Activated naive CD8-positive, alpha-beta T cell treated with anti-CD3 and anti-CD28 coated beads for 36 hours (primary cell): ENCODE data around the gene EME2. TPM values are rescaled to one million over a fixed set of nuclear protein-coding genes. Genes with fewer than 3 reads are reported as not detected.
A peak's percentile ranks its signal among the peaks of the same experiment; 100 is the strongest.

Source experiments
- DNase-seq: peaks from one replicate; pipeline ENCODE4 v3.0.0; 2021
- H3K27ac Mint-ChIP-seq: one replicate; pipeline ENCODE4 v1.8.0; 2022; ENCODE audit warnings: mild to moderate bottlenecking, moderate library complexity, mixed read lengths
- H3K27me3 Mint-ChIP-seq: one replicate; pipeline ENCODE4 v1.8.0; 2022; ENCODE audit warnings: mild to moderate bottlenecking, mixed read lengths
- H3K36me3 Mint-ChIP-seq: one replicate; pipeline ENCODE4 v1.8.0; 2021; ENCODE audit warnings: mild to moderate bottlenecking, mixed read lengths
- H3K4me1 Mint-ChIP-seq: one replicate; pipeline ENCODE4 v1.8.0; 2021; ENCODE audit warnings: mixed read lengths
- H3K4me3 Mint-ChIP-seq: one replicate; pipeline ENCODE4 v1.8.0; 2022; ENCODE audit warnings: mild to moderate bottlenecking, moderate library complexity, mixed read lengths
- H3K9me3 Mint-ChIP-seq: one replicate; pipeline ENCODE4 v1.8.0; 2022; ENCODE audit warnings: mixed read lengths
- total RNA-seq, 2 experiments: library from RNA; stranded (reverse); gene quantifications; one replicate each; pipeline ENCODE4 v1.2.3, GENCODE V29; 2021

The EME2 gene
- total RNA-seq, 2 experiments from 2014 or later = 17.2 to 20.1 TPM

- no peak for DNase-seq
- Mint-ChIP-seq H3K27ac (no peak overlapping the region), H3K4me1 (peaks cover 7% of the 10 kb centered on the region), H3K9me3 (no peaks in the 10 kb centered on the region), H3K4me3 (no peak overlapping the region), H3K36me3 (peaks cover 9% of the 10 kb centered on the region), H3K27me3 (peaks cover 3% of the 10 kb centered on the region)
Observed at GRCh38 chr16:1776672-1776955, 4.0 kb downstream of the EME2 start.

DNA sequence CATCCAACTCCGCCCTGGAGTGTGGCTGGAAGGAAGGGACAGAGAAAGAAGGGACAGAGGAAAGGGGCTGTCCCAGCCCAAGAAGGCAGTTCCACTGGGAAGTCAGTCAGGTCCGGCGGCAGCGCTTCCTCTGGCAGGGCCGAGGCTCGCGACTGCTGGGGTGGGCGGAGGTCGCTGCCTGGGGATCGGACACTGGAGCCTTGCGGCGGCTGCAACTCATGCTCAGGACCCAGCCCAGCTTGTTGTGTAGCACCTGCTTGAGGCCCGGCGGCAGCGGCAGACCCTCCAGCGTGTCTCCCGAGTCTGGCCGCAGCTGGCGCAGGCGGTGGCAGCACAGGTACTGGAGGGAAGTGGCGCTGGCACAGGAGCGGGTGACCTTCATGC is 4.4 kb downstream of the EME2 start:
- Mint-ChIP-seq H3K36me3 (peaks cover 5% of the 10 kb centered on the region), H3K27ac (no peak overlapping the region), H3K4me1 (peaks cover 10% of the 10 kb centered on the region), H3K27me3 (peaks cover 3% of the 10 kb centered on the region), H3K4me3 (no peak overlapping the region), H3K9me3 (no peaks in the 10 kb centered on the region)
- DNase-seq = no peak

DNA sequence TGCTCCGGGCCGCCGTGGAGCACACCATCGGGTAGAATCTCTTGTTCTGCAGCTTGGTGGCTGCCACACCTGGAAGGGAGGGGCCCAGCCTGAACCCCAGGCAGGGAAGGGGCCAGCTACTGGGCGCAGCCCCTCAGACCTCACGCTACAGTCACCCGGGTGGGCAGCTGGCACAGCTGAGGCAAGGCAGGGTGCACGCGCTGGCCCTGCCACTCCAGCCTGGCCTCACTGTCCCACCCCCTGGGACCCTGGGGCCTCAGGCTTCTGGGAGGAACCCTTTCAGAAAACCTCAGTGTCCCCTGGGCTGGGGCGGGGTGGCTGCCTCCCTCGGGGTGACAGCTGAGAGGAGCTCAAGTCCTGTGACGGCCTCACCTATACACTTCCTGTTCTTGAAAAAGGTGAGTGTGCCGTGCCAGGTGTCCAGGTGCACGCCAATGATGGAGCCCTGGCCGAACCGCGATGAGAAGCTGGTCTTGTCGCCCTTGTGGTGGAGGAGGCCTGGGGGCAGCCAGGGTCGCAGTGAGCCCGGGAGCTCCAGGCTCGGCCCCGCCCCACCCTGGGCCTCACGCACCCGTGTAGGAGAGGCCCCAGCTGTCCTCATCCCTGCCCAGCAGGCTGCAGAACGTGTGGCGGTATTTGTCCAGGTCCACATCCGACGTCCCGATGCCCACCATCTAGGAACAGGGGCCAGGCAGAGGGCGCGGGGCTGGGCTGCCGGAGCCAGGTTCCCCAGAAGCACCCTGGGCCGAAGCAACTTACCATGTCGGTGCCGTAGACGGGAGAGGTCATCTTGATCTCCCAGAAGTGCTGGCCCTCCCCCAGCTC is 5.0 kb downstream of the EME2 start:
- Mint-ChIP-seq H3K4me3 (no peak overlapping the region), H3K9me3 (no peaks in the 10 kb centered on the region), H3K27me3 (no peaks in the 10 kb centered on the region), H3K27ac (no peak overlapping the region), H3K4me1 (peaks cover 7% of the 10 kb centered on the region), H3K36me3 (no peaks in the 10 kb centered on the region)
- no peak for DNase-seq

GRCh38 chr16:1778200-1779179 is 5.9 kb downstream of the EME2 start:
- Mint-ChIP-seq H3K4me1 (peaks cover 7% of the 10 kb centered on the region), H3K27ac (no peak overlapping the region)

GRCh38 chr16:1779234-1779701 is 6.7 kb downstream of the EME2 start:
- no peak overlapping the region for H3K27ac Mint-ChIP-seq
- no peak overlapping the region for H3K4me3 Mint-ChIP-seq
- H3K9me3 Mint-ChIP-seq = no peaks in the 10 kb centered on the region
- DNase-seq = no peak
- peaks cover 8% of the 10 kb centered on the region for H3K36me3 Mint-ChIP-seq
- H3K27me3 Mint-ChIP-seq = no peaks in the 10 kb centered on the region
- H3K4me1 Mint-ChIP-seq = peaks cover 7% of the 10 kb centered on the region

More at GRCh38 chr16:1778200-1779179, 5.9 kb downstream of the EME2 start:
- H3K27me3 Mint-ChIP-seq = no peaks in the 10 kb centered on the region
- H3K36me3 Mint-ChIP-seq = peaks cover 3% of the 10 kb centered on the region
- no peaks in the 10 kb centered on the region for H3K9me3 Mint-ChIP-seq
- no peak overlapping the region for H3K4me3 Mint-ChIP-seq
- DNase-seq = no peak

DNA sequence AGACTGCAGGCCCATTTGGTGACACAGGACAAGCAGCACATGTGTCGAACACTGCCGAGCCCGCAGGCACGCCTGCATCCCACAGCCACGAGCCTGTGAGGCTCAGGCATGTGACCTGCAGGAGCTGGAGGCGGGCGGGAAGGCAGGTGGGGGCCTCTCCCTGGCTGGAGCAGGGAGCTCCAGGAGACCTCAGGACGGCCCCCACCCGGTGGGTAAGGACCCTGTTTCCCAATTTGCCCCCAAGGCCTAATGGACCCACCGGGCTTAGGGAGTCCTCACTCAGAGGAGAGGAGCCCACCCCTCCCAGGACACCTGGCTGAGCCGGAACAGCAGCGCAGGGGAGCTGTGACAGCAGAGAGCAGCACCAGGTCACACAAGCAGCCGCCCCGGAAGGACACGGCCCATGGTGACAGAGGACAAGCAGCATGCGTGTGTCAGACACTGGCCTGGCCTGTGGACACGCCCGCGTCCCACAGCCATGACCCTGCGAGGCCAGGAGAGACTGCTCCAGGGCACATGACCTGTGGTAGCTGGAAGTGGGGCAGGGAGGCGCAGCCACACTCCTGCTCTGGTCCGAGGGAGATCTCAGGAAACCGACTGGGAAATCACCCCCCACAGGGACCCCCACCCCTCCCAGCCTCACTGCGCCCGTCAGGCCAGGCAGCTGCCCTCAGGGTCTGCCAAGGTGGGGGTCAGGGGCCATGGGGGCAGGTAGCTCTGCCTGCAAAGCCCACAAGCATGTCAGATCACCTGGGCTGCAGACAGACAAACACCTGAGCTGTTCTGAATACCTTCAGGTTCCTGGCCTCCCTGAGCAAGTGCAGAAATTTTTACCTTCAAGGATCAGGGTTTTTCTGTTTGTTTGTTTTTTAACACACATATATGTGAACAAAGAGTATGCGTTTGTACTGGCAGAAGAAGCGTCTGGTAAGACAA is 7.4 kb downstream of the EME2 start:
- Mint-ChIP-seq H3K4me1 (peaks cover 8% of the 10 kb centered on the region), H3K27ac (peak overlapping the region; percentile 72), H3K27me3 (no peaks in the 10 kb centered on the region), H3K9me3 (no peaks in the 10 kb centered on the region), H3K36me3 (peaks cover 8% of the 10 kb centered on the region), H3K4me3 (peak overlapping the region; percentile 14)
- no peak for DNase-seq

DNA sequence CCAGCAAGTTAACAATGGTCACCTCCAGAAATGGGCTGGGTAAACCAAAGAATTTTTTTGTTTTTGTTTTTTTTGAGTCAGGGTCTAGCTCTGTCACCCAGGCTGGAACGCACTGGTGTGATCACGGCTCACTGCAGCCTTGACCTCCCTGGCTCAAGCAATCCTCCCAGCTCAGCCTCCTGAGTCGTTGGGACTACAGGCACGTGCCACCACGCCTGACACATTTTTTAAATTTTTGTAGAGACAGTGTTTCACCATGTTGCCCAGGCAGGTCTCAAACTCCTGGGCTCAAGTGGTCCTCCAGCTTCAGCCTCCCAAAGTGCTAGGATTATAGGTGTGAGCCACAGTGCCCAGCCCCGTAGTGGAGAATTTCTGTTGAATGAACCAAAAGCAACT is 8.1 kb downstream of the EME2 start:
- Mint-ChIP-seq H3K4me1 (peaks cover 11% of the 10 kb centered on the region), H3K9me3 (no peaks in the 10 kb centered on the region), H3K36me3 (peaks cover 8% of the 10 kb centered on the region), H3K4me3 (peak overlapping the region; percentile 82), H3K27me3 (no peaks in the 10 kb centered on the region), H3K27ac (no peak overlapping the region)
- no peak for DNase-seq

DNA sequence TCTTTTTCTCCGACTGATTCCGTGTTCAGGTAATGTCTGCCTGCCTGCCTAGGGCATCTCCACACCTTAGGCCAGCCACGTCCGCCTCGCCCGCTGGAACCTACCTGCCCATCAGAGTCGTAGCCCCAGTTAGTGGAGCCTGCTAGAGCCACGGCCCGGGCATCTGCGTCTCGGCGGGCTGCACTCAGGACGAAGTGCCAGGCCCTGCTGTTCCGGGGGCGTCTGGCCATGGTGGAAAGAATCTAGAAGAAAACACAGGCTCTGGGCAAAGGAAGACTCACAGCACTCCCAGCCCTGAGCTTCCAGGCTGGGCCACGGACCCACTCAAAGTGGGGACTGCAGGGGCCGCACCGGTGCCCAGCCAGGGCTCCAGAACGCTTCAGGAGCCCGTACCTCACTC is 8.6 kb downstream of the EME2 start:
- peaks cover 8% of the 10 kb centered on the region for H3K36me3 Mint-ChIP-seq

DNA sequence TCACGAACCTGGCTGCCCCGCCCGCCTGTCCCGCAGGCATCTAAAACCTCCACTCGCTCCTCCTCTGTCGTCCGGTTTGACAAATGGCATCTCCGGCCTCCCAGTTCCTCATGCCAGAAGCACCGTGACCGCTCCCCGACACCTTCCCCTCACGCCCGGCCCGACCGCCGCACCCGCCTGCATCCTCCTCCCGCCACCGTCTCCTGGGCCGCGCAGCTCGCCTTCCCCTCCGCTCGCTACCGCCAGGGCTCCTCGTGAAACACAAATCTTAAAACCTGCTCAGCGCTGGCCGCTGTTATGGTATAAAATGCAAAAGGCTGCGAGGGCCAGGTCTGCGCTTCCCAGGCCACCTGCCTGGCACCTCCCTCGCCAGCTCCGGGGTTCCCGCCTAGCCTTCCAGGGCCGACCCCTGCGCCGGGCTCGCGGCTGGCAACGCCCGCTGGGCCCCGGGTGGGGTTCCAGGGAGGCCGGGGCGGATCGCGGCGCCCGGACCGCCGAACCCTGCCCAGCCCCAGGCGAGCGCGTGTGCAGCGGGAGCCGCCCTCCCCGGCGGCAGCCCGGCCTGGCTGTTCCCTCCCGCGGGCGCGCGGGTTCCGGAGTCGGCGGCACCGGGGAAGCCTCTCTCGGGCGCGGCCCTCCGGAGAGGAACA is 9.3 kb downstream of the EME2 start:
- Mint-ChIP-seq H3K27me3 (no peaks in the 10 kb centered on the region), H3K27ac (peak overlapping the region; percentile 70), H3K4me1 (peaks cover 12% of the 10 kb centered on the region), H3K9me3 (no peaks in the 10 kb centered on the region), H3K36me3 (peaks cover 8% of the 10 kb centered on the region), H3K4me3 (peak overlapping the region; percentile 82)
- DNase-seq = peak; percentile 48

More for the DNA sequence above, 8.6 kb downstream of the EME2 start:
- peak overlapping the region; percentile 82 for H3K4me3 Mint-ChIP-seq
- no peaks in the 10 kb centered on the region for H3K9me3 Mint-ChIP-seq
- H3K27ac Mint-ChIP-seq = peak overlapping the region; percentile 25
- no peak for DNase-seq
- peaks cover 12% of the 10 kb centered on the region for H3K4me1 Mint-ChIP-seq
- H3K27me3 Mint-ChIP-seq = no peaks in the 10 kb centered on the region

DNA sequence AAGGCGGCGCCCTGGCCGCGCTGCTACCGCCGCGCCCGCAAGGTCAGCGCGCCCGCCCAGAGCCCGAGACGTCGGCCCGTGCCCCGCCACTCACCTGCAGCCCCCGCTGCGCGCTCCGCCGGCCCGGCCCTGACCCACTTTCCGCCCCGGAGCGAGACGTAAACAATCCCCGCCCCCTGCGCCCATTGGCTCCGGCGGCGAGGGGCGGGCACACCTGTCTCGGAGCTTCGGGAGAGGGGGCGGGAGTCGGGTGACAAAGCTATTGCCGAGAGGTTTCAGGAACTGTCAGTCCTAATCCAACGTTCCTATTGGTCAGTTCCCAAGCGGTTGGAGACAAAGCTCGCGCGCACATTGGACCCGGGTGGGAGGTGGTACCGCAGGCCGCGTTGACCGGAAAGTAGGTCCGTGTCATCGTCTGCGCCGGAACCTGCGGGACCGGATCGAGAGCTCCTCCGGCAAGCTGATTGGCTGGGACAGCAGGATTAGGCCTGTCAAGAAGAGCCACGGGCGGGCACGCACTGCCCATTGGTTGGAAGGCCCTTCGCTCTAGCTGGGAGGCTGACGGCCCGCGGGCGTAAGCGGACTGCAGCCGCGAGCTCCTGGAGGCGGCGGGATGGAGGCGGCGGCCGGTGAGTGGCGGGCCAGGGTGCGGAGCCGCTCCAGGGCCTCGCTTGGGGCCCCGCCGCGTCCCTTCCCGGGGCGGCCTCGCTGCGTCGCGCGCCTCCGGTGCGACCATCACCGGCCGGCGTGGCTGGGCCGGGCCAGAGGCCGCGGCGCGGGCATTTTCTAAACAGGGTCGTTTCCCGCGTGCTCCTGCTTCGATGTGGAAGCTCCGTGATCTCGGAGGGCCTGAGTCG is 10.0 kb downstream of the EME2 start, which contains the start of the genes NUBP2 and SPSB3:
Gene NUBP2, plus strand, starts transcription at position 553 of the 857 bp plus-strand sequence. Its CDS starts 61 bp downstream, at position 614.
Gene SPSB3, minus strand, starts transcription at position 164 of the 857 bp plus-strand sequence. CDS start 1,088 bp downstream, outside the sequence.
- Mint-ChIP-seq H3K27me3 (no peaks in the 10 kb centered on the region), H3K36me3 (peaks cover 8% of the 10 kb centered on the region), H3K27ac (peak within 1 kb of the TSS; percentile 86), H3K4me1 (peaks cover 12% of the 10 kb centered on the region), H3K9me3 (no peaks in the 10 kb centered on the region), H3K4me3 (peak within 1 kb of the TSS; percentile 90)
- DNase-seq = peak; percentile 99

GRCh38 chr16:1784977-1785845 is 12.6 kb downstream of the EME2 start:
- Mint-ChIP-seq H3K4me3 (no peak overlapping the region), H3K36me3 (peaks cover 10% of the 10 kb centered on the region), H3K27me3 (no peaks in the 10 kb centered on the region), H3K4me1 (peaks cover 12% of the 10 kb centered on the region), H3K27ac (no peak overlapping the region), H3K9me3 (no peaks in the 10 kb centered on the region)
- DNase-seq = no peak

DNA sequence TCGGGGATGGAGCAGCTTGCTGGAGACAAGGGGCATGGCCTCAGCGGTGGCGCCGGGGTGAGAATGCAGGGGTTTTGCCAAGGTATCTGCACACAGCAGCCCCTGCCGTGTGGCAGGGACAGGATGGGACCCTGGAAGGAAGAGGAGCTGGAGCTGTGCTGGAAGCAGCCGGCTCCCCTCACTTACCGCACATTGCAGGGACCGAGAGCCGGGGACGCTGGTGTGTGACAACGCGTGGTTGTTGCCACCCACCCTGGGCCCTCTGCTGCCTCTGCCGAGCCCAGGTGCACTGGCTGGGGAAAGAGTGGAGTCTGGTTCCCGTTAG is 13.2 kb downstream of the EME2 start:
- H3K4me1 Mint-ChIP-seq = peaks cover 12% of the 10 kb centered on the region
- H3K9me3 Mint-ChIP-seq = no peaks in the 10 kb centered on the region
- H3K4me3 Mint-ChIP-seq = no peak overlapping the region
- H3K36me3 Mint-ChIP-seq = peaks cover 10% of the 10 kb centered on the region
- no peak for DNase-seq
- H3K27ac Mint-ChIP-seq = no peak overlapping the region
- H3K27me3 Mint-ChIP-seq = no peaks in the 10 kb centered on the region
